Adipose tissue (tissue), 3 donors: Measurements from ENCODE around the gene ZNF664. TPM values are rescaled to one million over a fixed set of nuclear protein-coding genes. Genes with fewer than 3 reads are reported as not detected.

ENCODE experiments used
- H3K27ac ChIP-seq: one replicate; pipeline ENCODE4 v1.5.1; 2013; ENCODE audit warnings: low read depth, low read length
- WGBS, 3 donors: extraction: QIAGEN DNeasy Blood & Tissue Kit; methylation state at CpG; one replicate each; pipeline ENCODE4 v1.1.7; 2013; 5-methylcytosine and 5-hydroxymethylcytosine counted together
- polyA plus RNA-seq, 3 donors: library from polyadenylated mRNA; stranded (reverse); fragments of 200-250 nt; gene quantifications; one replicate each; pipeline ENCODE4 v1.2.3, GENCODE V29; 2013
- donor health status: healthy with polysubstance abuse.
- donor health status: Bipolar disorder and iron deficiency.
- donor health status: healthy.

ZNF664 gene
- polyA plus RNA-seq, 3 donors: 29.8 to 105 (median 76.4) TPM

GRCh38 chr12:124017064-124017463 is 44.0 kb downstream of the ZNF664 start:
- H3K27ac ChIP-seq: no peak overlapping the region
- 93 to 96% (median 94%) methylated on average over 2 of the region's 2 CpGs for WGBS, 3 donors

GRCh38 chr12:124018539-124018938 is 45.5 kb downstream of the ZNF664 start:
- 58 to 91% (median 58%) methylated on average over 2 of the region's 2 CpGs for WGBS, 3 donors
- H3K27ac ChIP-seq: no peak overlapping the region

- no peak overlapping the region for H3K27ac ChIP-seq
Observed at GRCh38 chr12:124019115-124019514, 46.1 kb downstream of the ZNF664 start.

GRCh38 chr12:124020514-124020949 is 47.5 kb downstream of the ZNF664 start:
- 44 to 76% (median 56%) methylated on average over 2 of the region's 2 CpGs for WGBS, 3 donors
- H3K27ac ChIP-seq: no peak overlapping the region

GRCh38 chr12:124021007-124021406 is 48.0 kb downstream of the ZNF664 start:
- no peak overlapping the region for H3K27ac ChIP-seq
- 69 to 82% (median 73%) methylated on average over 3 of the region's 3 CpGs for WGBS, 3 donors

- H3K27ac ChIP-seq: no peak overlapping the region
- WGBS, 3 donors: 86 to 94% (median 87%) methylated on average over 3 of the region's 3 CpGs
Observed at GRCh38 chr12:124022161-124022560, 49.1 kb downstream of the ZNF664 start.

GRCh38 chr12:124024263-124024678 is 51.3 kb downstream of the ZNF664 start:
- H3K27ac ChIP-seq: no peak overlapping the region
- WGBS, 3 donors: 47 to 83% (median 54%) methylated on average over 8 of the region's 8 CpGs

GRCh38 chr12:124024776-124025175 is 51.8 kb downstream of the ZNF664 start:
- WGBS, 3 donors: 70 to 89% (median 77%) methylated on average over 7 of the region's 7 CpGs
- no peak overlapping the region for H3K27ac ChIP-seq

- 82 to 87% (median 82%) methylated on average over 8 of the region's 8 CpGs for WGBS, 3 donors
- H3K27ac ChIP-seq: no peak overlapping the region
Observed at GRCh38 chr12:124025661-124026060, 52.6 kb downstream of the ZNF664 start.

- 84 to 86% (median 84%) methylated on average over 14 of the region's 14 CpGs for WGBS, 3 donors
- H3K27ac ChIP-seq: no peak overlapping the region
Observed at GRCh38 chr12:124026755-124027745, 54.0 kb downstream of the ZNF664 start.

- WGBS, 3 donors: 85 to 89% (median 88%) methylated on average over 18 of the region's 18 CpGs
- H3K27ac ChIP-seq: no peak overlapping the region
Observed at GRCh38 chr12:124027753-124028554, 54.9 kb downstream of the ZNF664 start.

- WGBS, 3 donors: 55 to 77% (median 59%) methylated on average over 5 of the region's 5 CpGs
- no peak overlapping the region for H3K27ac ChIP-seq
Observed at GRCh38 chr12:124028555-124028925, 55.5 kb downstream of the ZNF664 start.

- 65 to 81% (median 74%) methylated on average over 12 of the region's 12 CpGs for WGBS, 3 donors
- H3K27ac ChIP-seq: no peak overlapping the region
Observed at GRCh38 chr12:124030008-124030407, 57.0 kb downstream of the ZNF664 start.

GRCh38 chr12:124030510-124030909 is 57.5 kb downstream of the ZNF664 start:
- 40 to 56% (median 46%) methylated on average over 12 of the region's 12 CpGs for WGBS, 3 donors
- H3K27ac ChIP-seq: no peak overlapping the region

- H3K27ac ChIP-seq: no peak overlapping the region
- 69 to 86% (median 75%) methylated on average over 5 of the region's 5 CpGs for WGBS, 3 donors
Observed at GRCh38 chr12:124031058-124031457, 58.0 kb downstream of the ZNF664 start.

- 50 to 53% (median 51%) methylated on average over 9 of the region's 9 CpGs for WGBS, 3 donors
- H3K27ac ChIP-seq: no peak overlapping the region
Observed at GRCh38 chr12:124032265-124032886, 59.4 kb downstream of the ZNF664 start.

GRCh38 chr12:124033859-124034258 is 60.8 kb downstream of the ZNF664 start:
- WGBS, 3 donors: 90 to 94% (median 90%) methylated on average over 2 of the region's 2 CpGs
- H3K27ac ChIP-seq: no peak overlapping the region

GRCh38 chr12:124034297-124034696 is 61.3 kb downstream of the ZNF664 start:
- H3K27ac ChIP-seq: no peak overlapping the region
- WGBS, 3 donors: 87 to 91% (median 88%) methylated on average over 11 of the region's 11 CpGs

- no peak overlapping the region for H3K27ac ChIP-seq
- WGBS, 3 donors: 69 to 70% (median 69%) methylated on average over 2 of the region's 2 CpGs
Observed at GRCh38 chr12:124035163-124035562, 62.1 kb downstream of the ZNF664 start.
